ENCODE data around the gene NCAPD2. TPM values are rescaled to one million over a fixed set of nuclear protein-coding genes. Genes with fewer than 3 reads are reported as not detected.

The NCAPD2 gene
- total RNA-seq, 6 experiments from 2014 or later = 42.2 to 75.9 (median 65.4) TPM

- peak overlapping the region; percentile 66 for H3K27ac Mint-ChIP-seq
- no peaks in the 10 kb centered on the region for H3K9me3 Mint-ChIP-seq
- peak; percentile 40 for DNase-seq
- no peak for TF ChIP-seq CTCF (IDR thresholded peaks at IDR 0.05)
- peak overlapping the region; percentile 92 for H3K4me3 Mint-ChIP-seq
- peaks cover 49% of the 10 kb centered on the region for H3K4me1 Mint-ChIP-seq (ENCODE audit: low read depth)
- H3K27me3 Mint-ChIP-seq (ENCODE audit: insufficient read depth) = peaks cover 6% of the 10 kb centered on the region; the same call in 1 of the 2 replicates
- peaks cover 25% of the 10 kb centered on the region for H3K36me3 Mint-ChIP-seq (ENCODE audit: low read depth)
Measured at GRCh38 chr12:6468283-6468575, 25.7 kb upstream of the NCAPD2 start.

- no peak for TF ChIP-seq CTCF (IDR thresholded peaks at IDR 0.05)
- H3K27me3 Mint-ChIP-seq (ENCODE audit: insufficient read depth) = peaks cover 6% of the 10 kb centered on the region
- H3K9me3 Mint-ChIP-seq = no peaks in the 10 kb centered on the region
- H3K36me3 Mint-ChIP-seq (ENCODE audit: low read depth) = peaks cover 22% of the 10 kb centered on the region
- peak overlapping the region; percentile 92 for H3K4me3 Mint-ChIP-seq
- H3K27ac Mint-ChIP-seq = peak overlapping the region; percentile 95; the same call in 1 of the 2 replicates
- peaks cover 49% of the 10 kb centered on the region for H3K4me1 Mint-ChIP-seq (ENCODE audit: low read depth)
- DNase-seq = no peak
Measured at GRCh38 chr12:6469092-6469491, 24.8 kb upstream of the NCAPD2 start.

GRCh38 chr12:6469609-6470374 lies 24.1 kb upstream of the NCAPD2 start:
- H3K27ac Mint-ChIP-seq = peak overlapping the region; percentile 95

GRCh38 chr12:6470375-6471163 lies 23.3 kb upstream of the NCAPD2 start, which contains the start of gene VAMP1:
TSS of gene VAMP1 (minus strand) at chr12:6470677. CDS start at chr12:6470531, 146 bp downstream.
- Mint-ChIP-seq H3K9me3 (no peaks in the 10 kb centered on the region), H3K4me1 (ENCODE audit: low read depth) (peaks cover 49% of the 10 kb centered on the region), H3K27me3 (ENCODE audit: insufficient read depth) (peaks cover 6% of the 10 kb centered on the region), H3K27ac (peak within 1 kb of the TSS; percentile 95), H3K36me3 (ENCODE audit: low read depth) (peaks cover 11% of the 10 kb centered on the region; the same call in 1 of the 2 replicates), H3K4me3 (peak within 1 kb of the TSS; percentile 92)
- peak; percentile 97 for DNase-seq
- peak; percentile 9; the same call in 1 of the 2 replicates for TF ChIP-seq CTCF (IDR thresholded peaks at IDR 0.05)

More at GRCh38 chr12:6469609-6470374, 24.1 kb upstream of the NCAPD2 start:
- TF ChIP-seq CTCF (IDR thresholded peaks at IDR 0.05) = no peak
- Mint-ChIP-seq H3K36me3 (ENCODE audit: low read depth) (peaks cover 15% of the 10 kb centered on the region; the same call in 1 of the 2 replicates), H3K4me3 (peak overlapping the region; percentile 92), H3K27me3 (ENCODE audit: insufficient read depth) (peaks cover 6% of the 10 kb centered on the region), H3K9me3 (no peaks in the 10 kb centered on the region), H3K4me1 (ENCODE audit: low read depth) (peaks cover 49% of the 10 kb centered on the region)
- no peak for DNase-seq

- H3K4me3 Mint-ChIP-seq = no peak overlapping the region; the same call in 1 of the 2 replicates
- peaks cover 3% of the 10 kb centered on the region for H3K27me3 Mint-ChIP-seq (ENCODE audit: insufficient read depth)
- peaks cover 9% of the 10 kb centered on the region; the same call in 1 of the 2 replicates for H3K36me3 Mint-ChIP-seq (ENCODE audit: low read depth)
- no peaks in the 10 kb centered on the region for H3K9me3 Mint-ChIP-seq
- H3K4me1 Mint-ChIP-seq (ENCODE audit: low read depth) = peaks cover 56% of the 10 kb centered on the region
- DNase-seq = peak; percentile 65
- peak overlapping the region; percentile 95 for H3K27ac Mint-ChIP-seq
- no peak for TF ChIP-seq CTCF (IDR thresholded peaks at IDR 0.05)
Measured at GRCh38 chr12:6471989-6472360, 21.9 kb upstream of the NCAPD2 start.

Data from HFFc6 (cell line).